SK-N-DZ (cell line): ENCODE results near the gene PRM2.

Experiments used
- DNase-seq: peaks from one replicate; pipeline ENCODE4 v3.0.0-alpha.2; 2015; ENCODE audit warnings: low spot score
- small RNA-seq, 2 experiments: library from RNA; depleted of rRNA; stranded (forward); fragments of <200 nt; gene quantifications; one replicate each; pipeline ENCODE3, GENCODE V24; 2014

PRM2 gene

DNA sequence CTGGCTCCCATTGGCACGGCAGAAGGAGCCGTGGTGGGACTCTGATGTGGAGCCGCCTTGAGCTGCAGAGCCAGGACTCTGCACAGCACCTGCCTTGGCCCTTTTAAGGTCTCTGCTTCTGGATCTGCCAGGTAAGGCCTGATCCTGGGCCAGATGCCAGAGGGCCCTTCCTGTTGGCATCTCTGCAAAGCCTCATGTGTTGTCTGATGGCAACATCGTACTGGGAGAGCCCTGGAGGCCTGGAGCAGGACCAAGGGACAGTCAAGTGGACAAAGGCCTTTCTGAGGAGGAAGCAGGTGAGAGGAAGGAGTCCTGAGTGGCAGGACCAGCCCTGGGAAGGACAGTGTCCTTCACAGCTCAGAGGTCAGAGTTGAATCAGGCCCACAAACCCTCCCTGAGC is 46.4 kb downstream of the PRM2 start:
- DNase-seq, result no peak

DNA sequence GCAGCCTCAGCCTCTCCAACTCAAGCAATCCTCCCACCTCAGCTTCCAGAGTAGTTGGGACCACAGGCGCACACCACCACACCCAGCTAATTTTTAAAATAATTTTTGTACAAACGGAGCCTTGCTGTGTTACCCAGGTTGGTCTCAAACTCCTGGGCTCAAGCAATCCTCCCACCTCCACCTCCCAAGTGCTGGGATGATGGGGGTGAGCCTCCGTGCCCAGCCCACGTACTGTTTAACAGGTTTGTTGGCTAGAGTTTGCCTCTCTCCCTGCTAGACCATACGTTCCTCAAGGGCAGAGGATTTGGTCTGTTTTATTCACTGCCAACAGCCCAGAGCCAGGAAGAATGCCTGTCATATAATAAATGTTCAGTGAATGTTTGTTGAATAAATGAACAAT is 46.8 kb downstream of the PRM2 start:
- DNase-seq, result no peak

DNA sequence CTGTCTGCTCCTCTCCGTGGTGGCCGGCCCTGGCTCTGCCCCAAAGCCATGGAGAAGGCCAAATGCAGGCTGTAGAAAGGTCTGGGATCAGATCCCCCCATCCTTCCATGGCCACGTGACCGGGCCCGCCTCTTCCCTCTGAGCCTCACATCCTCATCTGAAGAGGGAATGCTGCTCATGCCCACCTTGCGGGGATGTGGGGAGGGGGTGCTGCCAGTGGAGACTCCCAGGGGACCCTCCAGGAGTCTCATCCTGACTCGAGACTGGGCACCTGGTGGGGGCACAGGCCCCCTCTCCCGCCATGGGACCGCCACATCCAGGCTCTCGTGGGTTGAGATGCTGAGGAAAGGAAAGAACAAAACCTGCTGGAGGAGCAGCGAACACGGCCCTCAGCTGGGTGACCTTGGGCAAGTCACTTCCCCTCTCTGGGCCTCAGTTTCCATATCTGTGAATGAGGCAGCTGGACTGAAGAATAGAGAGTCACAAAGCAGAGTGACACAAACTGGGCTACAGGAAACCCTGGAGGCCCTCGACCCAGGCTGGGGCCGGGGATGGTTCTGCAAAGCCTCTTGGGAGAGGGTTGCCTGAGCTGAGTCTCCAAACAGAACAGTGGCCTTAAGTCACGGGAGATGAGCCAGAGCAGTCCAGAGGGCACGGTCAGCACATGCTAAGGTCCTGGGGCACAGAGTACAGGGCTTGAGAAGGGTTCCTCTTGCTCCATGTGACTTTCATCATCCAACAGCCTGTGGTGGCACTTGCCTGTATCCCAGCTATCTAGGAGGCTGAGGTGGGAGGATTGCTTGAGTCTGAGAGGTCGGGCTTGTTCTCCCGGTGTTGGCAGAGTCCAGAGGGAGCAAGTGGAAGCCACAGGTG is 50.4 kb downstream of the PRM2 start:
- no peak for DNase-seq

Small RNA genes within 50 kb of the gene (small RNA-seq; reads per million reads assigned to genes)
- gene MIR548H2 (0 reads per million in 2 experiments), gene RF00019 (0 reads per million in 2 experiments), gene RF00554 (0 reads per million in 2 experiments)
